ENCODE measurements around the gene DLX1. TPM values are rescaled to one million over a fixed set of nuclear protein-coding genes. Genes with fewer than 3 reads are reported as not detected.

Gene DLX1
- total and polyA plus RNA-seq, 2 of the 8 experiments (the other 6 are each of a cell fraction or from before 2014, with no cell fraction given), result 0.11 TPM; not detected in 1

GRCh38 chr2:172088245-172089004 is 3.1 kb downstream of the DLX1 start:
- Histone ChIP-seq H2BK12ac (ENCODE audit: low read depth, low read length) (0 out of 2 replicates have a peak overlapping the region, but pooled peaks have one; percentile 84), H3K14ac (ENCODE audit: insufficient read length) (no peak overlapping the region), H3K36me3 (ENCODE audit: control insufficient read depth in 2 of 4, insufficient read depth in 4 of 4, low read length in 3 of 4) (0 out of 8 replicates have a peak, but pooled peaks cover 0 to 3% (median 0%) of the 10 kb centered on the region in 4 experiments), H3K79me1 (ENCODE audit: low read depth, low read length) (no peaks in the 10 kb centered on the region), H3K27ac (ENCODE audit: low read depth, low read length) (no peak overlapping the region), H4K5ac (ENCODE audit: insufficient read length, low read depth, low read length) (no peak overlapping the region), H3K18ac (ENCODE audit: extremely low read depth, low read length) (no peak overlapping the region), H3K4me3 (ENCODE audit: extremely low read depth in 1 of 4, insufficient read depth in 2 of 4, low read depth in 3 of 4, low read length in 4 of 4) (peak overlapping the region in 1 of 4 experiments; percentile 59; a peak in 2 of 8 replicates), H4K20me1 (replicated peaks in 1 of 2; ENCODE audit: control insufficient read depth in 1 of 2, insufficient read depth in 2 of 2, low read length in 2 of 2) (peaks cover 20 to 34% of the 10 kb centered on the region in 2 experiments), H3K4me2 (ENCODE audit: insufficient read depth in 1 of 2, low read depth in 2 of 2, low read length in 2 of 2) (peak overlapping the region; percentile 78 to 84; a peak in 3 of 4 replicates), H3K27me3 (replicated peaks in 1 of 4; ENCODE audit: control insufficient read depth in 3 of 4, extremely low read depth in 1 of 4, insufficient read depth in 3 of 4, low read length in 3 of 4) (peaks cover 90 to 100% (median 97%) of the 10 kb centered on the region in 4 experiments), H3K9ac (replicated peaks in 1 of 4; ENCODE audit: extremely low read depth in 1 of 4, low read depth in 3 of 4, low read length in 3 of 4) (no peak overlapping the region), H3K79me2 (ENCODE audit: control insufficient read depth in 1 of 2, insufficient read depth in 2 of 2, low read length in 2 of 2) (no peaks in the 10 kb centered on the region), H3K4ac (replicated peaks; ENCODE audit: insufficient read length, low read depth, low read length) (no peak overlapping the region), H2BK5ac (ENCODE audit: low read depth, low read length) (no peak overlapping the region), H2AK5ac (ENCODE audit: low read depth, low read length) (no peak overlapping the region), H3K9me3 (ENCODE audit: insufficient read depth in 2 of 2, low read depth in 1 of 2, low read length in 1 of 2) (no peaks in the 10 kb centered on the region), H3K23ac (ENCODE audit: insufficient read length) (no peak overlapping the region), H4K8ac (ENCODE audit: extremely low read depth, insufficient read depth, low read length) (no peak overlapping the region), H3K56ac (replicated peaks; ENCODE audit: insufficient read length, low read depth, low read length) (no peak overlapping the region), H4K91ac (replicated peaks; ENCODE audit: insufficient read length, low read length) (no peak overlapping the region), H3K4me1 (replicated peaks in 1 of 4; ENCODE audit: control insufficient read depth in 3 of 4, insufficient read depth in 4 of 4, low read length in 3 of 4) (peaks cover 2 to 49% (median 23%) of the 10 kb centered on the region in 4 experiments), H2BK15ac (ENCODE audit: low read length) (no peak overlapping the region), H3K23me2 (ENCODE audit: low read depth, low read length) (peaks cover 14% of the 10 kb centered on the region; the same call in 1 of the 2 replicates), H2BK120ac (replicated peaks; ENCODE audit: low read depth, low read length) (no peak overlapping the region), H2BK20ac (ENCODE audit: low read length) (no peak overlapping the region), H2AFZ (ENCODE audit: low read length) (no peak overlapping the region)
- ChIA-PET CTCF (ENCODE audit: partially characterized antibody) (interaction anchor here (0.6 to 12.4 kb wide), 7 partner anchors 8 to 367 kb away, joined by 3 to 198 read pairs (median 4); partner anchors contain the start of gene DLX2), POLR2A (ENCODE audit: partially characterized antibody) (interaction anchor here (1.0 to 14.0 kb wide), 3 partner anchors 12 to 194 kb away, joined by 3 to 184 read pairs (median 3); partner anchors contain the start of genes DLX2 and SLC25A12)
- DNase-seq (ENCODE audit: low read depth in 1 of 2, low spot score in 2 of 2) (no peak), FAIRE-seq (no peak)
- WGBS, 2 experiments (ENCODE audit: extremely low coverage in 1 of 2, insufficient coverage in 1 of 2, insufficient read length in 1 of 2, insufficient replicate concordance in 2 of 2, low coverage in 1 of 2, low lambda C conversion rate in 2 of 2, missing lambda C conversion rate in 1 of 2), result 7% methylated on average over 32 of the region's 37 CpGs; no CpG with 5 or more reads in 1 of the 2 experiments
- peak; percentile 15 for TF ChIP-seq KDM4A (IDR thresholded peaks at IDR 0.05; ENCODE audit: low read depth, low read length, severe bottlenecking)
- 0 out of 2 replicates have a peak, but pooled peaks have one; percentile 9 for TF ChIP-seq SP1 (IDR thresholded peaks at IDR 0.05; ENCODE audit: low read depth, low read length)
- TF ChIP-seq RNF2 (IDR thresholded peaks at IDR 0.05; ENCODE audit: borderline replicate concordance, low read depth, low read length, missing control alignments, poor library complexity, severe bottlenecking), result peak; percentile 100
- no peak for TF ChIP-seq CHD2 (IDR thresholded peaks at IDR 0.05; ENCODE audit: low read length)
- TF ChIP-seq SIN3A (conservative IDR thresholded peaks at IDR 0.05 in 1 of 2, IDR thresholded peaks at IDR 0.05 in 1 of 2; ENCODE audit: low read depth in 1 of 2, low read length in 2 of 2), result no peak
- no peak for TF ChIP-seq NANOG (IDR thresholded peaks at IDR 0.05; ENCODE audit: insufficient read depth, low read depth, low read length, poor library complexity, severe bottlenecking)
- TF ChIP-seq EGR1 (IDR thresholded peaks at IDR 0.05; ENCODE audit: borderline replicate concordance, low read depth, low read length), result 0 out of 2 replicates have a peak, but pooled peaks have one; percentile 11
- TF ChIP-seq MAFK (IDR thresholded peaks at IDR 0.05; ENCODE audit: low read depth, low read length), result peak; percentile 64; the same call in 1 of the 2 replicates
- TF ChIP-seq PHF8 (conservative IDR thresholded peaks at IDR 0.05; ENCODE audit: low read depth, low read length), result no peak
- peak; percentile 91 for TF ChIP-seq CTBP2 (IDR thresholded peaks at IDR 0.05; ENCODE audit: borderline replicate concordance, insufficient read depth, insufficient read length, low read length)

Measured in H1 (cell line).